ELR (cell line): ENCODE results near the gene C6.
A peak's percentile ranks its signal among the peaks of the same experiment; 100 is the strongest.

ENCODE experiments used
- DNase-seq: peaks from one replicate; pipeline ENCODE4 v3.0.0-alpha.2; 2015; ENCODE audit warnings: low read depth

Gene C6

GRCh38 chr5:41120600-41120999 is 92.7 kb downstream of the C6 start:
- DNase-seq = no peak

GRCh38 chr5:41118177-41118576 is 95.2 kb downstream of the C6 start:
- DNase-seq = peak; percentile 9

GRCh38 chr5:41115281-41115680 is 98.1 kb downstream of the C6 start:
- DNase-seq = peak; percentile 40

DNA sequence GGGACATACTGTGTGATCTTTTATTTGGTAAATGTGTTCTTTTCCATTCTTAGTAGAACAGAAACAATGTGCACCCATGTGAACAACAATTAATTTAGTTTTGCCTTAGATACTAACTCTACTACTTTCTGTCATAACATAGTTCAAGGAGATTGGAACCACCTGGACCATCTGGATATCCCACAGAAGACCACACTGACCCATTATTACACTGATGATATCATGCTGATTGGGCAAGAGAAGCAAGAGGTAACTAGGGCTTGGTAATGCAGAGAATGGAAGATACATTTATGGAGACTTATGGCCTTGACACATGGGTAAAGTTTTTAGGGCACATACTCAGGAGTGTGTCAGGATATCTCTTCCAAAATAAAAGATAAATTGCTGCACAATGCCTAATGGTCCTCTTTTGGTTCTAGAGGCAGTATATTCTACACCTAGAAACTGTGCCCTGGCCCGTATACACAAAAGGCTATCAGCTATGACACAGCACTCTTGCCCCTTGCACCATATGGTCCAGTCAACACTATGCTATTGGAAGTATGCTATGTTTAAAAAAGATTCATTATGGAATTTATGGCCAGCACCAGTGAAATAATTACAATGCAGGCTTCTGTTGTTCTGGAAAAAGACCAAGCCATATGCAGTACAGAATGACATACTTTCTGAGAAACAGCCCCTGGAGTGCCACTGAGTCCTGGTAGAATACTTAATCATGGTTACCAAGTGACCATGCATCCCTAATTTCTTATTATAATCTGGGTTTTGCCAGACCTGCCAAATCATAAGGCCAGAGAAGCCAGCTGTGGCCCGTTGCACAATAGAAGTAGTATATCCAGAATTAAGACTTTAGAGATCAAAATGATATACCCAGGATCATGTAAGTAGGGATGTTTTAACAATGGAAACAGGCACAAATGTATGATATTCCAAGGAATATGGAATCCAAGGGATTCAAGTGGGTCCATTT is 100.6 kb downstream of the C6 start:
- DNase-seq = peak; percentile 21

- peak; percentile 8 for DNase-seq
Measured at GRCh38 chr5:41109186-41109585, 104.1 kb downstream of the C6 start.

GRCh38 chr5:41102341-41102740 is 111.0 kb downstream of the C6 start:
- no peak for DNase-seq

DNA sequence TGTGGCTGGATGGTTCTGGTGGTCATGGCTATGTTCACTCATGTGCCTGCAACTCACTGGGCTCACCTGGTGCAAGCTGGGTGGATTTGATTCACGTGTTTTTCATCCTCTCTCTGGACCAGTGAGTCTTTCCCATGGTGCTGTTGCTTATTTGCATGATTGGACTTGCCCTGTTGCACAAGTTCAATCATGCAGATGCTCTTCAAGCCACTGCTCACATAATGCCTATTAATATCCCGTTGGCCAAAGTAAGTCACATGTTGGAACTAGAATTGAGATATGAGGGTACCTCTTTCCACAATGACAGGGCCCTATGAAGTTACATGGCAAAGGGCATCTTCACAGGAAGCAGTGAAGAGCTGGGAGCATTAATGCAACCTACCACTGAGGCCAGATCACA is 115.7 kb downstream of the C6 start:
- DNase-seq = no peak

- no peak for DNase-seq
Measured at GRCh38 chr5:41095324-41096101, 117.8 kb downstream of the C6 start.

GRCh38 chr5:41094871-41095270 is 118.5 kb downstream of the C6 start:
- peak; percentile 29 for DNase-seq

DNA sequence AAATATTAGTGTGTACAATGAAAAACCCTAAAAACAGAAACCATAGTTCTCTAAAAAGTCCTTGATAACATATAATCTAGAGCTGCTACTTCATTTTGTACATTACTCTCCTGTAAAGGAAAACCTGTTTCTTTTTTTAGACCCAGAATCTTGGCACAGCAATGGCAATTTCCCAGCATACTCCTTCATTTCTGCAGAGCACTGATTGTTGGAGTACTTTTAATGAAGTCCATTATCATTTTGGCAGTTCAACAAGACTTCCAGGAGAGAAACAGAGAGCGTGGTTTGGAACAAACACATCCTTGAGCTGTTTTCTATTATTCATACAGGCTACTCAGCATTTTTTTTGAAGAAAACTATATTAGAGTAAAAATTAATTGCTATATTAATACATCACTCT is 119.5 kb downstream of the C6 start:
- no peak for DNase-seq
